Sigmoid colon (tissue), 4 donors: ENCODE data around the gene XYLB.

Source experiments
- CTCF ChIP-seq, 4 experiments: fragments of 450-650 bp in 3 of 4; fragments of 200-600 bp in 1 of 4; IDR thresholded peaks; one replicate each; pipeline ENCODE4 v1.5.1; 2016 to 2019; ENCODE audit warnings: antibody characterized with exemption in 4 of 4, mild to moderate bottlenecking in 3 of 4, moderate library complexity in 2 of 4
- EP300 ChIP-seq, 4 donors: sonication (generic); formaldehyde crosslinking; IDR thresholded peaks; one replicate each; pipeline ENCODE4 v1.6.1; 2017; ENCODE audit warnings: antibody characterized with exemption in 4 of 4
- POLR2A ChIP-seq, 2 donors: fragments of 450-650 bp; IDR thresholded peaks; one replicate each; pipeline ENCODE4 v1.6.1; 2016; ENCODE audit warnings: antibody characterized with exemption in 2 of 2, mild to moderate bottlenecking in 2 of 2, moderate library complexity in 2 of 2
- POLR2AphosphoS5 ChIP-seq, 4 donors: sonication (generic); formaldehyde crosslinking; IDR thresholded peaks; one replicate each; pipeline ENCODE4 v1.6.1; 2017; ENCODE audit warnings: antibody characterized with exemption in 4 of 4

DNA sequence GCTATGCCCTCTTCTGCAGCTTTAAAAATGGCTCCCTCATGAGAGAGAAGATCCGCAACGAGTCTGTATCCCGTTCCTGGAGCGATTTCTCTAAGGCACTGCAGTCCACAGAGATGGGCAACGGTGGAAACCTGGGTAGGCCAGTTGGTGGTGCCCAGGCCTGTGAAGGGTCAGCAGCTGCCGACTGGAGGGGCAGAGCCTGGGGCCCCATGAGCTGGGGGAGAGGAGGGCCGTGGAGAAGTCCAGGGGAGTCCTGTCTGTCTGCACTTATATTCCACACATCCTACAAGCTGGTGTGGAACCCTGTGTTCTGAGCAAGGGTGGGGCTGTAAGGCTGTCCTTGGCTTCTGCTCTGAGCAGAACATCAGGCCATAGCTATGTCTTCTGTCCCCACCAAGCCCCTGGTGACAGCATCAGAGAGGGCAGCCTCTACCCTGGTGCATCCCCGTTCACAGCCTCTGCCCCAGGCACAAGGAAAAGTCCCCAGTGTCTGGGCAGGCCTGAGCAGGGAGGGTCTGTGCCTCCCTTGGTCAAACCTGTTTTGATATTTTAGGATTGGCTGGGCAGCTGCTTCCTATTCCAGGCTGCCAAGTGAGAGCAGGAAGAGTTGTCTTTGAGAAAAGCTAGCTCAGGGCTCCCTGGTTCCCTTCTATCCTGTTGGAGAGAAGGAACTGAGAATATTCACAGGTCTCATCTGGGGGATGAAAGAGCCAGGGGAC lies 29.7 kb downstream of the XYLB start:
- TF ChIP-seq CTCF (IDR thresholded peaks at IDR 0.05), result no peak
- no peak for TF ChIP-seq POLR2AphosphoS5 (IDR thresholded peaks at IDR 0.05)
- no peak for TF ChIP-seq POLR2A (IDR thresholded peaks at IDR 0.05)
- no peak for TF ChIP-seq EP300 (IDR thresholded peaks at IDR 0.05)
